NCI-H510A treated with DMSO at 0.1 percent for 48 hours (cell line): Measurements from ENCODE around the gene FAM78A.
A peak's percentile ranks its signal among the peaks of the same experiment; 100 is the strongest.
"Not testable (repeated sequence)": the region's sequence is repeated elsewhere in the genome, so short reads cannot be mapped to it uniquely, and the experiment has no call there.

Source experiments
- DNase-seq: peaks from one replicate; lab custom pipeline; 2025; lab: John Stamatoyannopoulos, UW

The FAM78A gene

GRCh38 chr9:131237931-131238401, 38.3 kb downstream of the FAM78A start:
- DNase-seq, result peak; percentile 91

- DNase-seq, result no peak
These were observed 39.0 kb downstream of the FAM78A start for GRCh38 chr9:131237291-131237690.

- no peak for DNase-seq
These were observed 39.5 kb downstream of the FAM78A start for GRCh38 chr9:131236761-131237160.

- DNase-seq, result no peak
These were observed 40.1 kb downstream of the FAM78A start for GRCh38 chr9:131236161-131236560.

GRCh38 chr9:131235480-131235851, 40.8 kb downstream of the FAM78A start:
- no peak for DNase-seq

- no peak for DNase-seq
These were observed 41.4 kb downstream of the FAM78A start for GRCh38 chr9:131234799-131235479.

- no peak for DNase-seq
These were observed 42.3 kb downstream of the FAM78A start for GRCh38 chr9:131233995-131234394.

GRCh38 chr9:131233556-131233955, 42.8 kb downstream of the FAM78A start:
- DNase-seq, result no peak

GRCh38 chr9:131228988-131229387, 47.3 kb downstream of the FAM78A start:
- no peak for DNase-seq

- no peak for DNase-seq
These were observed 48.3 kb downstream of the FAM78A start for GRCh38 chr9:131227959-131228460.

GRCh38 chr9:131227112-131227958, 49.0 kb downstream of the FAM78A start:
- peak; percentile 53 for DNase-seq

GRCh38 chr9:131226226-131226625, 50.1 kb downstream of the FAM78A start:
- no peak for DNase-seq

- no peak for DNase-seq
These were observed 53.9 kb downstream of the FAM78A start for GRCh38 chr9:131222460-131222859.

- DNase-seq, result no peak
These were observed 55.8 kb downstream of the FAM78A start for GRCh38 chr9:131220485-131220884.

- DNase-seq, result no peak
These were observed 57.9 kb downstream of the FAM78A start for GRCh38 chr9:131218370-131218769.

- DNase-seq, result peak; percentile 82
These were observed 58.8 kb downstream of the FAM78A start for GRCh38 chr9:131217331-131218031.

GRCh38 chr9:131216806-131217205, 59.5 kb downstream of the FAM78A start:
- DNase-seq, result no peak

- no peak for DNase-seq
These were observed 61.4 kb downstream of the FAM78A start for GRCh38 chr9:131214876-131215275.

- no peak for DNase-seq
These were observed 61.9 kb downstream of the FAM78A start for GRCh38 chr9:131214286-131214856.

- DNase-seq, result not testable (repeated sequence)
These were observed 64.4 kb downstream of the FAM78A start for GRCh38 chr9:131211920-131212319.
